NCI-H748 treated with DMSO at 0.1 percent for 48 hours (cell line): ENCODE measurements around the gene PAX8.

Experiments
- DNase-seq: peaks from one replicate; lab custom pipeline; 2025; lab: John Stamatoyannopoulos, UW

PAX8 gene

DNA sequence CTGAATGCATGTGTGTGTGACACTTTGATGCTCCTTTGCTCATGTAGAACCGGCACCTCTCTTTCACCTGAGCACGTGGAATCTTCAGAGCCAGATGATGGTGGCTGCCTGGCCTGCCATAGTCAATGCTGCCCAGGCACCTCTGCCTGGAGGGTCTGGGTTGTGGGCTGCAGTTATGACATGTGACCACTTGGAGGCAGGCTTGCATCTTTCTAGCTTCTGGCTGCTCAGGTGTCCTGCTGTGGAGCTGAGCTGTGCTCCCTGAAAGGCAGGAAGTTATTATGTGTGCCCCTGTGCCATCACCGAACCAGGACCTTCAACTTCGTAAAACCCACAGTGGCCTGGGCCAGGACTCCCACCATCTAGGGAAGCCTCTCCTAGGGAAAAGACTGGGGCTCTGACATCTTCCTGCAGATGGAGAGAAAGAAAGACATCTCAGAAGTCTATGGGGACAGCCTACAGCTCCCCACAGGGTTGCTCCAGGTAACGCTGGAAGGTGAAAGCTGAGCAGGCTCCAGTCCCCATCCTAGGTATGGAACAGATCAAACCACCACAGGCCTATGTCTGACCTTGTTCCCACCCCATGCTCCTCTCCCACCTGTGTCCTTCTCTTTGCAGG, 74.7 kb downstream of the PAX8 start:
- DNase-seq = peak; percentile 73

DNA sequence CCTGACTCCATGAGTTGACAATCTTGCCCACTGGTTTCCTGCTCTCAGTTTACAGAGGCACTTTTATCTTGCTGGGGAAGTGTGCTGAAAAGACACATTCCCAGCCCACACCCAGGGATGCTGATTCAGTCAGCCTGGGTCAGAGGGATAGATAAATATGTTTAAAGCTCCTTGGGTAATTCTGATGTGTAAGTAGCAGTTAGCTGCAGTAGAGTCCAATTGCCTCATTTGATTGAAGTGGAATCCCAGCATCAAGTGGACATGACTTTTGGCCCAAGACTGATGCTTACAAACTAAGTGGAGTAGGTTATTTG, 75.5 kb downstream of the PAX8 start:
- no peak for DNase-seq

DNA sequence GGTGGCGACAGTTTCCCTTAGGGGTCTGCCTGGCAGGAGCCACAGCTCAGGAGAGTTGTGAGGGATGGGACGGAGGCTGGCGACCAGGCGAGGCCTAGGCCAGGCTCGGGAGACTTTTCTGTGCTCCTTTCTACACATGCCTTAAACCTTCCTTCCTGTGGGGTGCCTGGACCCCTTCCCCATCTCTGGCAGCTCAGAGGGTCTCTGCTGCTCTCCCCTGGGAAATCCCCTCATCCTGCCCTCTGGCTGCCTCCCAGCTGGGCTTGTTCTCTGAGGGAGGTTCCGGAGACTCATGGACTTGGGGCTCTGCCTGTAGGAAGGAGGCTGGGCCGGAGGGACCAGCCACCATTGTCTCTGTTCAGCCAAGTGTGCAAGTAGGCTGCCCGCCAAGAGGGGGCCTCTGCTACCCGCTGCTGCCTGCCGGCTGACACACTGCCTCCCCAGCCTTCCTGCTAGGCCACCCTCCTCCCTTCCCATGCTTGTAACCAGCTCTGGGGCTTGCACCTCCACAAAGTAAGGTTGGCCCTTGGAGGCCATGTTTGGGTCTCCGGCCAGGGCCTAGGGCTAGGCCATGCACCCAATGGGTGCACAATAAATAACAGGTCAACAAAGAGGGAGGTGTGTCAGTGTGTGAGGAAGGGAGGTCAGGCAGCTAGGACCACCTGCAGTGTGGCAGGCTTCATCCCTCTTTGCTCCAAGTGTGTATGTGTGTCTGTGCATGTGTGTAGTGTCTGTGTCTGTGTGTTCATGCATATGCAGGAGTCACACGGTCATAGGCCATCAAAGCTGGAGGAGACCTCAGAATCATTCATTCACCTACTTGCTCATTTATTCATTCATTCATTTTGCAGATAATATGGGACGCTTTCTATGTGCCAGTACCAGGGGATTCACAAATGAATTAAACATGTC, 76.2 kb downstream of the PAX8 start:
- no peak for DNase-seq

DNA sequence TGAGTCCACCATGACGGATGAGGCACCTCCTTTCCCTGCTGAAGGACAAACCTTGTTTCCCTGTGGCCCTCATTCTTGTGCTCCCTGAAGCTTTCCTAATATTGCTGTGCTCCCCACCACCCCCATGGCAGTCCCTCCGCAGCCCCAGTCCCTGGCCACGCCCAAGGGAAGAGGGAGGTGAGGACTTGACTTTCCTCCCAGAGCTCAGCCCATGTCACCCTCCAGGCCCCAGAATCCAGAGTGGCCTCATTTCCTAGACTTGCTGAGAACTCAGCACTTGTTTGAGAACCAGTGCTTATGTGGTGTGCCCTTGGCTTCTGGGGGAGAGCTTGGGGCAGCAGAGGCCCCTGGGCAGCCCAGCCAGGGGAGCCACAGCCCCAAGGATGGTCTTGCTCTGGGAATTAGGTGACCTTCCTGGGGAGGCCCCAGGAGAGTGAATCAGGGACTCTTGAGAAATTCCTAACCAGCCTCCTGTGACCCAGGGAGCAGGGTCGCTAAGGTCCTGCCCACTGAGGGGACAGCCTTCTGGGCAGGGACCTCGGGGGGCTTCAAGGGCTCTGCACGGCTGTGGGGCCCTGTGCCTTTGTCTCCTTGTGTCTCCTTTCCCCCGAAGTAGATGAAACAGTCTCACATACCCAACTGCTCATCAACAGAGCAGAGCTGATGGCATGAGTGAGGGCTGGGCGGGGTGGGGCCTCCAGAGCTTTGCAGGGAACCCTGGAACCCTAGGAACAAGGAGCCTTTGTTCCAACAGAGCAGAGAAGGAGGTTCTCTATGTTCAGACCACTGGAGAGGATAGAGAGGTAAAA, 77.0 kb downstream of the PAX8 start:
- no peak for DNase-seq

DNA sequence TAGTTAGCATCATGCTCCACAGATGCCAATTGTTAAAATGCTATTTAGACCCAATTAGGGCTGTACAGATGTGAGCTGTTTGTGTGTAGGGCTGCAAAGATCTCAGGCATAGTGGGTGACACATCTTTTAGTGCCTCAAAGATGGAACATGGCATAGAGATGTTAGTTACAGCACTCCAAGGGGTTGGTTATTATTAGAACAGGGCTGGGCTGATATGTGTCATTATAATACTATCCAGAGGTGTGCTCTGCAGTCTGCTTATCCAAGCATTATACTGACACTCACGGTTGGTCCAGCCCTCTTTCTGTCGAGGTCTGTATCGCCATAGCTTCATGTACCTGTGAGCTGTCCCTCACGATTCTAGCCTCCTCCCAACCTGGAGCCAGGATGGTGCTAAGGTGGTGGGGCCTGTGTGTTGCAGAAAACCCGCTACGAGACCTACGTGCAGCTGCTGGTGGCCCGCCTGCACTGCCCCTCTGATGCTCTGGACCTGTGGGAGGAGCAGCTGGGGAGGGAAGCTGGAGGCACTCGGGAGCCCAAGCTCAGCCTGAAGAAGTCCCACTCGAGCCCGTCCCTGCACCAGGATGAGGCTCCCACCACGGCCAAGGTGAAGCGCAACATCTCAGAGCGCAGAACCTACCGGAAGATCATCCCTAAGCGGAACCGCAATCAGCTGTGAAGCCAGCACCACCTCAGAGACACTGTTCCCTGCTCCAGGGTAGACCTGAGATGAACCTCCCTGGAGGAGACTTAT, 77.8 kb downstream of the PAX8 start:
- no peak for DNase-seq

DNA sequence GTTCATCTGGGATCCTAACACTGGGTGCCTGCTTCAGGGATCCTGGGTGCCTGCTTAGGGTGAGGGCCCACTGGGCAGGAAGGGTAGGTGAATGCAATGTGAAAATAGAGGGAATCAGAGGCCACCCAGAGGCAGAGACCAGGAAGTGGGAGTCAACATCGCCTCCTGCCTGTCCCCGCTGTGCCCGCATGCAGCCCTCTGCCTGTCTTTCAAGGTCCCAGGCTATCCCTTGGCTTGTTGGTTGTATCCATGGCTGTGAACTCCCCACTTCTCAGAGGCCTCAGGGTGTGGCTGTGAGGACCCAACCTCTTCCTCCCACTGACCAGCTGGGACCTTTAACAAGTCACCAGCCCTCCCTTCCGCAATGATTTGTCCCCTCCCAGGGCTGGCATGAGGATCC, 78.5 kb downstream of the PAX8 start:
- no peak for DNase-seq

DNA sequence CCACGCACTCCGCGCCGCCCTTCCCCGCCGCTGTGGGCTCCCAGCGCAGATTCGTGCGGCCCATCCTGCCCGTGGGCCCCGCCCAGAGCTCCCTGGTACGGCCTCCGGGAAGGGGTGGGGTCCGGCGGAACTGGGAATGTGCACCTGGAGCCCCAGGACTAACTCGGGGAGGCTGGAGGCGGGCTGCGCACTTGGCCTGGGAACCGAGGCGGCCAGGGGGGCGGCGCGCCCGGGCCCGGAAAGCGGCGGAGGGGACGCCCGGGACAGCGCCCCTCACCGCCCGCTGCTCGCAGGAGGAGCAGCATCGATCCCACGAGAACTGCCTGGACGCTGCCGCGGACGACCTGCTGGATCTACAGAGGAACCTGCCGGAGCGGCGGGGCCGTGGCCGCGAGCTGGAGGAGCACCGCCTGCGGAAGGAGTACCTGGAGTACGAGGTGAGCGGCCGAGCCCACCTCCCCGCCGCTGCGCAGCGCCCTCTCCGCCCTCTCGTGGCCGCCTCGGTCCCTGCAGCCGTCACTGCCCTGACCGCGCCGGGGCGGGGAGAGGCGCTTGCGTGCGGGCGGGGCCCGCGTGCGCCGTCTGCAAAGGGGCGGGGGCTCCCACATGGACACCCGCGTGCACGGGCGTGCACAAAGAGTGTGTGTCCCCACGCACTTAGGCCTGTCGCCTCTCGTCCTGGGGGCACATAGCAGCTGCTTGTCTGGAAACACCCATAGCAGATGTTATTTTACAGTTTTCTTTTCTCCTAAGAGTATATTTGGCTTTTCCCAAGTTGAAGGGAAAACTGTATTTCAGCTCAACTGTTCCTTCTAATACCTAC, 79.7 kb downstream of the PAX8 start:
- peak; percentile 63 for DNase-seq

DNA sequence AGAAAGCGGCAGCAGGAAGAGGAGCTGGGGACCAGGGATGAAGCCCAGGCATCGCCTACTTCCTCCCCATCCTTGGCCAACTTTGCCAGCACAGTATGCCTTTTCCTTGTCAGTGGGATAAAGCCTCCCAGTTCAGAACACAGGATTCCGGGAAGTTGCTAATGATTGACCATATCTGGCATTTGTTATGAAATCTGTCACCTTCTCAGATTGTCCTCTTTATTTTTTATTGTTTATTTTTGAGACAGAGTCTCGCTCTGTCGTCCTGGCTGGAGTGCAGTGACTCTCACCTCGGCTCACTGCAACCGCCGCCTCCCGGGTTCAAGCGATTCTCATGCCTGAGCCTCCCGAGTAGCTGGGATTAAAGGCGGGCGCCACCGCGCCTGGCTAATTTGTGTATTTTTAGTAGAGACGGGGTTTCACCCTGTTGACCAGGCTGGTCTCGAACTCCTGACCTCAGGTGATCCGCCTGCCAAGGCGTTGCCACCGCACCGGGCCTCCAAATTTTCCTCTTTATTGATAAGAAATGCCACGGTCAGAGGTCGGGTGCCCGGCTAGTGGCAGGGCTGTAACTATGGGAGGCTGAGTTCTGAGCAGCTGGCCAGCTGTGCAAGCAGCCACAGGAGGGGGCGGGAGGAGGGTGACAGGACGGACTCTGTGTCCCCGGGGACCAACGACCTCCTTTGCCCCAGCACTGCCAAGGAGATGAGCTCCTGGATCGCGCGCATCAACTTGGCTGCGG, 80.5 kb downstream of the PAX8 start:
- DNase-seq = no peak

DNA sequence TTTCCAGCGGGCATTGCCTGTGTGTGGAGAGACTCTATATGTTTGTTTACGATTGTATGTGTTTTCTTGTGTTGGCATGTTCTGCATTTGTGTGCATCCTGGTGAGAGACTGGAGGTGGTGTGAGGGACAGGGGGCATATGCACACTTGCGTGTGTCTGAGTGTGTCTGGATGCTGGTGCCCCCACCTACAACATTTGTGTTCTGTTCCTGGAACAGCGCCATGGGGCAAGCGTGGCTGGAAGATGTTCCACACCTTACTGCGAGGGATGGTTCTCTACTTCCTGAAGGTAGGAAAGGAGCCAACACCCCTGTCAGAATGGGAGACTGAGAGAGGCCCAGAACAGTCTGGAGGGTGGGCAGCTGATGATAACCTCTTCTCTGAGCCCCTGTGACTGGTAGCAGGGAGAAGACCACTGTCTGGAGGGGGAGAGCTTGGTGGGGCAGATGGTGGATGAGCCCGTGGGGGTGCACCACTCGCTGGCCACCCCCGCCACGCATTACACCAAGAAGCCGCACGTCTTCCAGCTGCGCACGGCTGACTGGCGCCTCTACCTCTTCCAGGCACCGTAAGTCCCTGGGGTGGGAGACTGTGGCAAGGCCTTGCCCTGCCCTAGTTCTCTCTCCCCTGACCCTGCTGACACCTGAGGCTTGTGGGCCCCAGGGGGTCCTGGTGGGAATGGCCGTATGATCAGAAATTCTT, 81.2 kb downstream of the PAX8 start:
- no peak for DNase-seq

DNA sequence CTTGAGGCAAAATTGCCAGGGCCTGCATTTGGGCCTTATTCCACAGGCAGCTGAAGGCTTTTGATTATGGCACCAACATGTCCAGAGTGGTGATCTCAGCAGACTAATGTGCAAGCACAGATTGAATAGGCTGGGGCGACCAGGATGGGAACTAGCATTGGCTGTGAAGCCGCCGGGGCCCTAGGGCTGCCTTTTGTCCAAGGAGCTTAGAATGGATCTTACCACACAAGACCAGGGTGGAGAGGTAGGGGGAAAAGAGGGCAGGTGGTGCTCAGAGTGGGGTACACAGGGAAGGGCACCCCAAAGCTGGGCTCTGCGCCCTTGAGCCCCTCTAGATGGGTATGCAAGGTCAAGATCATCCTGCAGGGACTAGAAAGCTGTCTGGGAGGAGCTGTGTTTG, 81.9 kb downstream of the PAX8 start:
- no peak for DNase-seq

DNA sequence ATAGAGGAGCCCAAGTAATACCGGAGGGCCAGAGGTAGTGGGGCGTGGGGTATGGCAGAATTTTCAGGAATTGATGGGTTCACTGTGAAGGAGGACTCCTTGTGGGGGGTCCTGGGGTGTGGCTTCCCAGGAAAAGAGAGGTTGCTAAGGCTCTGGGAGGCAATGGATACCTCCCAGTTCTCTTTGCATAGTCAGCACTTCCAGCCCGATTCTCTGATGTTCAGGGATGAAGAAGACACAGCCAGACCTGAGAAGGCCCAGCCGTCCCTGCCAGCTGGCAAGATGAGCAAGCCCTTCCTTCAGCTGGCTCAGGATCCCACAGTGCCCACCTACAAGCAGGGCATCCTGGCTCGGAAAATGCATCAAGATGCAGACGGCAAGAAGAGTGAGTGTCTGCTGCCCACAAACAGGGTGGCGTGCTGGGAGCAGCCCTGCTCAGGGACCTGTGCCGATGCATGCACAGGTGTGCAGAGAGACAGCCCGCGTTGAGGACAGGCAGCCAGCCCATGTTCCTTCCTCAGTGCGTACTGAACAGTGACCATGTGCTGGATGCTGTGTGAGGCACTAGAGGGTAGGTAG, 82.7 kb downstream of the PAX8 start:
- DNase-seq = no peak

DNA sequence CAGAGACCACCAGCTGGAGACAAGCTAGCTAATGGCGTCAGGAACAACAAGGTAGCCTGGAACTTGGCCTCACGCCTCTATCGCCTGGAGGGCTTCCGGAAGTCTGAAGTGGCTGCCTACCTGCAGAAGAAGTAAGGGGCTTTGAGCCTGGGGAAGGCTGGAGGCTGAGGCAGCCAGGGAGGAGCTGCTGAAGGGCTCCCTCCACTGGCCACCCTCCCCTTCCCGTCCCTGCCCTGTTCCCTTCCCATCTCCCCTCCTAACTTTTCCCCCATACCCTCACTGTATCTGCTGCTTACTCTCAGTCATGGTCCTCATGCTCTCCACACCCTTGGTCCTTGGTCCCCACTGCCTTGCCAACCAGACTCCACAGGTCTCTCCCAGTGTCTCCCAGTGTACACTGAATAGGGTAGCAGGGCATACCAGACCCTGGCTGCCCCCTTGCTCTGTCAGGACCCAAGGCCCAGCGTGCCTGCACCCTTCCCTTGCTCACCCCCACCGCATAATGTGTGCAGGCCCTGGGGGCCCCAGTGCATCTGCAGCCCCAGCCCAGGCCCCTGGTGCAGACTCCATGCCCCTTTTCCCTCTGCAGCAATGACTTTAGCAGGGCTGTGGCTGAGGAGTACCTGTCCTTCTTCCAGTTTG, 86.1 kb downstream of the PAX8 start:
- no peak for DNase-seq

DNA sequence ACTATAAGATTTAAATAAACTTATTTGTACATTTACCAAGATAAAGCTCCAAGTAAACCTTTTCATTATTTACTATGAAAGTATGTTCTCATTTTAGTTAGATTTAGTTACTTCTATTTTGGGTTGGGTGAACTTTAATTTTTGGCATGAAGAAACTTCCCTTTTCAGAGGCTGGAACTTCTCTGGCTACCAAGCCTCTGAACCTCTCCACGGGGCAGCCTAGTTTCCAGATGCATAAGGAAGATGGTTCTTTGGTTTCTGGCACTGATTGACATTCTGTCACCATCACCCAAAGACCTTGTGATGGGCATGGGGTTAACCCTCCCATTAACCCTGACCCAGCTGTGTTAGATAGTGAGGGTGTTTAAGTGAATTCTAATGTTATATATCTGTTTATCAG, 87.8 kb downstream of the PAX8 start:
- no peak for DNase-seq

DNA sequence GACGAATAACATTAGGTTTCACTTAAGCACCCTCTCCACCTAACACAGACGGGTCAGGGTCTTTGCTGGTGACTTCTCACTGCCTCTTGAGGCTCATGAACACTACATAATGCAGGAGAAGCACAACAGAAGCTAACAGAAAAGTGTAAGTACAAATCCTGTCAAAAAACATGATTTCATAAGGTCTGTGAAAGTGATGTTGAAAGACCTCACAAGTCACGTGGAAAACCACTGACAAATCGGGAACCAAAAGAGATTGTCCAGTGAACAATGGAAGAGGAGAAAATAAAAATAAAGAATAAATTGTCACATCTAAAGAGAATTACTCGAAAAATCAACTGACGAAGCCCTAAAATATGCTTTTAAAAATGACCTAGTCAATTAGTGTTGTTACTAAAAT, 91.0 kb downstream of the PAX8 start:
- DNase-seq = no peak

DNA sequence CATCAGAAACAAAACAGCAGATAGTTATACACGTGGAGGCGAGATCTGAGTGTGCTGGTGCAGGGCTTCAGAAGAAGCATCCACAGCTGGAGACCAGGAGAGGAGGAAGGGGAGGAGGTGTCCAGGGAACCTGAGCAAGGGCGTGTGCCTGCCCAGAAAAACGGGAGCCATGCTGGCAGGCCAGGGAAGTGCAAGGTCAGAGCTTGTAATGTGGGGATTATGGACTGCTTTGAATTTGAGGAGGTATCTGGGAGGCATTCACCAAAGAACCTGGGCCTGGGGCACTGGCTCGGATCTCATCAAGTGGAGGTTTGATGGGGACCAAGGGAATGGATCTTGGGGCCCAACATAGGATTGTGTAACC, 92.3 kb downstream of the PAX8 start:
- no peak for DNase-seq

DNA sequence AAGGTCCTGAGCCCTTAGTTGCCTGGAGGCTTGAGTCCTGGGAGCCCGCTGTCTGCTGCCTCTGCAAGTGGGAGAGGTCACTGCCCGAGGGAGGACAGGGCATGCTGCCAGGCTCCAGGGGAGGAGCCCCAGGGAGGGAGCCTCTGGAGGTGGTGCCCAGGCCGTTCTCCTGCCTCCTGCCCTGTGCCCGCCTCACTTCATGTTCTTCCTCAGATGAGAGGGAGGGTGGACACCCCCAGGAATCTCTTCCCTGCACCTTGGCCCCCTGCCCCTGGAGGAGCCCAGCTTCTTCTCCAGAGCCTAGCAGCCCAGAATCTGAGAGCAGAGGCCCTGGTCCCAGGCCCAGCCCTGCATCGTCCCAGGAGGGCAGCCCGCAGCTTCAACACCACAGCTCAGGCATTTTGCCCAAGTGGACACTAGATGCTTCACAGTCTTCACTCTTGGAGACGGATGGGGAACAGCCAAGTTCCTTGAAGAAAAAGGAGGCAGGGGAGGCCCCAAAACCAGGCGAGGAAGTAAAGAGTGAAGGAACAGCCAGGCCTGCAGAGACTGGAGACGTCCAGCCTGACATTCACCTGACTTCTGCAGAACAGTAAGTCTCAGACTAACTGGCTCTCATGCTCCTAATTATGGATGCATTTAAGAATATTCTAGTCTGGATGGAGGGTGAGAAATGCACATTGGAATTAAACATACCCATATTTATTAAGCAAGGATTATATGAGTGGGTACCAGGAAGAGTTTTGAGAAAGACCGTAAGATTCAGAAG, 92.9 kb downstream of the PAX8 start:
- no peak for DNase-seq

DNA sequence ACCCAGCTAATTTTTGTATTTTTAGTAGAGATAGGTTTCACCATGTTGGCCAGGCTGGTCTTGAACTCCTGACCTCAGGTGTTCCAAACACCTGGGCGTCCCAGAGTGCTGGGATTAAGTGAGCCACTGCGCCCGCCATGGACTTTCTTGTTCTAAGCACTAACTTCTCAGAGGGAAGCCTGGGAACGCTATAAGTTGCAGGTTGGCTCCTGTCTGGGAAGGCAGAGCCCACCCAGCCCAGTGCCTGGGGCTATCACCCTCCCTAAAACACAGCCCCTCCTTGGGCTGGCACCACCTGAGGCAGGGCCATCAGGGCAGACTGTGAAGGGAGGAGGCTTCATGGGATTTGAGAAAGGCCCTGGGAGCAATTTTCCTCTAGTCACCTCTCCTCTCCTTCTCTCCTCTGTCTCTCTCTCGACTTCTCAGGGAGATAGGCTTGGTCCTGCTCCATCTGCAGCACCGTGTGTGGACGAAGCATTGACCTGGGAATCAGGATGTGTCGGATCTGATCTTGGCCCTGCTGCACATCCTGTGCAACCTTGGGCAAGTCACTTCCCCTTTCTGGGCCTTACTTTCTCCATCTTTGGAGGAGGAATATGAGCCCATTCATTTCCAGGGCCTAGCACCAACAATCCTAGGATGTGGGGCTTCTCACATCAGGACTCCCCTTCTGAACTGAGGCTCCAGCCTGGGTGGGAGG, 94.0 kb downstream of the PAX8 start:
- no peak for DNase-seq

DNA sequence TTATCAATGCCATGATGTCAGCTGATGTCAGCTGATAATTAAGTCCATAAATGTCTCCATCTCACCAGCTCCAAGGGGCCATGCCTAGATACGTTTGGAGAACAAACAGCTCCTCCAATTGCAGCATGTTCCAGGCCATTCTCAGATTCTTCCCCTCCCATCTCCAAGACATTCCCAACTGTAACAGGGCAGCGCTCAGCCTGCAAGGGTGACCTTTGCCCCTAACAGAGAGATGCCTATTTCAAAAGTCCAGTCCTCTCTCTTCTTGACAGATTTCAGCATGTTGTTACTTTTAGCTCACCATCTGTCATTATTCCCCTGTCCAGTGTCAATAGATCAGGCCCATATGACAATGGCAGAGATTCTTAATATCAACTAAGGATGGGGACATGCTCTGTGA, 95.0 kb downstream of the PAX8 start:
- no peak for DNase-seq
